ENCODE results near the gene ACOT4.
A peak's percentile ranks its signal among the peaks of the same experiment; 100 is the strongest.
"Not testable (repeated sequence)": the region's sequence is repeated elsewhere in the genome, so short reads cannot be mapped to it uniquely, and the experiment has no call there.

ACOT4 gene

DNA sequence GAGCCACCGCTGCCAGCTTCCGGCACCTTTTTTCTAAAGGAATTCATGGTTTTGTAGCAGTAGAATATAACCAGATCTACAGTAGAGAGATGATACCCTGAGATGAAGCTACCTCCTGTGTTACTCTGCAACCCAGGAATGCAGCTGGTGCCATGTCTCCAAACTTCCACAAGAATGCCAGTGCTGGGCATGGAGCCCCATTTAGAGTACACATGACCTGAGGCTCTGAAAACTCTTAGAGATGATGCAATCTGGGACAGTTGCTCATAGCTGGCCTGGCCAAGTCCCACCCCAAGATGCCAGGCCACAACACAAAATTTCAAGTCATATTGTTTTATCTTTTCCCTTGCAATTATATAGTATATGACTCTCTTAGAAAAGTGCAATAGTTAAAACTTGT lies 14.5 kb upstream of the ACOT4 start:
- DNase-seq (ENCODE audit: low read depth in 2 of 2), result not testable (repeated sequence)

DNA sequence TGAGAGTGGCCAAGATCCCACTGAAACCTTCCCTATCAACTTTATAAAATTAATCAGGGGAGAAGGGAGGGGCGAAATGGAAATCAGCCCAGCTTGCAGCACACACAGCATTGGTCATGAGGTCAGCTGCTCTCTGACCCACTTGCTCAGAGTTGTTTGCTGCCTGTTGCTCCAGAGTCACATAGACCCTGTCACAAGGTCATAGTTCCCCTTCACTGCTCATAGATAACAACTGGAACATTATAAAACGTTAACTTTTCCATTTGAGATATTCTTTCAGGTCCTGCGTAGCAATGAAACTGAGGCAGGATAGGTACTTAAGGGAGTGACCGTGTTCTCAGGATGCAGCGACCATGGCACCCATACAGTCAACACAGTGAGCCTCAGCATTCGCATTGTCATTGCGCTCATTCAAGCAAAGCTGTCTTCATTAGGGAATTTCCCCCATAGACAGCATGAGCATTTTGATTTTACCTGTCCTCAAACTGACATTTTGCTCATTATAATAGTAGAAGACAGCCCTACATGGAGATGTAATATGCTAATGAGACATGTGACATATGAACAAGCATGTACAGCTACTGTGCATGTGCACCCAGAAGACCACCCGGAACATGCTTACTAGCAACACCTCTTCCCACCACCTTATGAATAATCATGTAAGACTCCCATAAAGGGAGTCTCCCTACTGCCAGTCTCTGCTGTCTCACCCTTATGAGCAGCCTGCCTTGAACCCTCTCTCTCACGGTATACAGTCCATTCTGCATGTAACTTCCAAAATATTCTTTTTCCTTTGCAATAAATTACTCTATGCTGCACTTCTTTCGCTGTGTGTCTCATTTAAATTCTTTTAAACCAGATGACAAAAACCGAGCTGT lies 9.3 kb upstream of the ACOT4 start:
- DNase-seq (ENCODE audit: low read depth in 2 of 2), result not testable (repeated sequence)

DNA sequence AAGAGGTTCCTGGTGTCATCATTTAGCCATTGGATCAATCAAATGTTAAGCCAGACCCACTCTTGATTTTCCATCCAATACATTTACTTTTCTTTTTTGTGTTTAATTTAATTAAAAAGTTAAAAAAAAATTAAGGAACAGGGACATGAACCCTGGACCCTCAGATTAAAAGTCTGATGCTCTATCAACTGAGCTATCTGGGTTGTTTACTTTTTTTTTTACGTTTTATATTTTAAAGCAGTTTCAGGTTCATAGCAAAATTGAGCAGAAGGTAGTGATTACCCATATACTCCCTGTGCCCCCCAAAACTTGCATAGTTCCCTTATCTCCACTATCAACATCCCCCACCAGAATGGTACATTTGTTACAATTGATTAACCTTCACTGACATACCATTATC lies 3.0 kb upstream of the ACOT4 start:
- DNase-seq (ENCODE audit: low read depth in 2 of 2), result no peak

GRCh38 chr14:73589116-73589515 lies 2.6 kb upstream of the ACOT4 start:
- DNase-seq (ENCODE audit: low read depth in 2 of 2), result no peak

DNA sequence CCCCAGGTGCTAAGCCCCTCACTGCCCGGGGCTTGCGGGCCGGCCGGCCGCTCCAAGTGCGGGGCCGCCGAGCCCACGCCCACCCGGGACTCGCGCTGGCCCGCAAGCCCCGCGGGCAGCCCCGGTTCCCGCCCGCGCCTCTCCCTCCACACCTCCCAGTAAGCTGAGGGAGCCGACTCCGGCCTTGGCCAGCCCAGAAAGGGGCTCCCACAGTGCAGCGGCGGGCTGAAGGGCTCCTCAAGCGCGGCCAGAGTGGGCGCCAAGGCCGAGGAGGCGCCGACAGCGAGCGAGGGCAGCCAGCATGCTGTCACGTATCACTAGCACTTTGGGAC lies 1.0 kb upstream of the ACOT4 start:
- not testable (repeated sequence) for DNase-seq (ENCODE audit: low read depth in 2 of 2)

DNA sequence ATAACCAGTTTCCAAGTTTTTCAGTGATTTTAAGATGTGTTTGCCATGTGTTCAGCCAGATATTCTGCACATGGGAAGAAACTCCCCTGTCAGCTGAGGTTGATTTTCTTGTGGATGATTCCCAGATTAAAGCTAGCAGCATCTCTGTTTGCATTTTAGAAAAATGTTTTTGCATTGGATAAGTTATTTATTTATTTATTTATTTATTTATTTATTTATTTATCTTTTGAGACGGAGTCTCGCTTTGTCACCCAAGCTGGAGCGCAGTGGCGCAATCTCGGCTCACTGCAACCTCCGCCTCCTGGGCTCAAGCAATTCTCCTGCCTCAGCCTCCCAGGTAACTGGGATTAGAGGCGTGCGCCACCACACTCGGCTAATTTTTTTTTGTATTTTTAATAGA lies 2.8 kb downstream of the ACOT4 start:
- no peak for DNase-seq (ENCODE audit: low read depth in 2 of 2)

DNA sequence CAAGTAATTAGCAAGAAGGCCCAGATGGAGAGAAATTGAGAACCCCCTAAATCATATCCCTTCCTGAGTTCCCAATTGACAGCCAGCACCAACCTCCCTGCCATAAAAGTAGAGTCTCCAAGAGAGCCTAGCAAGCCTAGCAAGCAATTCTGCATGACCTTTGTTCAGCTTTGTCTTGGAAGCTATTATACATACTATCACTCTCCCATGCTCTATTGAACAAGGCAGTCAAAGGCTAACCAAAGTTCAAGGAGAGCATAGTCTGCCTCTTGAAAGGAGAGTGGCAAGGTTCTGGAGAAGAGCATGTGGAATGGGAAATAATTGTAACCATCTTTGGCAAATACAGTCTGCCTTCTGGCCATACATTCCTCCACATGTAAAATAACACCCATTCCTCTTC lies 7.8 kb downstream of the ACOT4 start:
- no peak for DNase-seq (ENCODE audit: low read depth in 2 of 2)

GRCh38 chr14:73602994-73603393 lies 11.3 kb downstream of the ACOT4 start:
- DNase-seq (ENCODE audit: low read depth in 2 of 2), result no peak

DNA sequence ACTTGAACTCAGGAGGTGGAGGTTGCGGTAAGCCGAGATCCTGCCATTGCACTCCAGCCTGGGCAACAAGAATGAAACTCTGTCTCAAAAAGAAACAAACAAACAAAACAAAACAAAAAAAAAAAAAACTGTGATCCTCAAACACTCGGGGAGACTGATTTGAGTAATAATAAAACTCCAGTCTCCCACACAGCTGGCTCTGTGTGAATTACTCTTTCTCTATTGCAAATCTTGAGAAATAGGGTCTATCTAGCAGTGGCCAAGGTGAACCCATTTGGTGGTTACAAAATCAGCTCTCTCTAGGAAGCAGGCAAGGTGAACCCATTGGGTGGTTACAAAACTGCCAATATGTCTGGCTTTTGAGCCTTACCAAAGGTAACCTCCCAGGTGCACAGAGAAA lies 14.6 kb downstream of the ACOT4 start:
- no peak for DNase-seq (ENCODE audit: low read depth in 2 of 2)

GRCh38 chr14:73607241-73607640 lies 15.6 kb downstream of the ACOT4 start:
- DNase-seq (ENCODE audit: low read depth in 2 of 2), result no peak

DNA sequence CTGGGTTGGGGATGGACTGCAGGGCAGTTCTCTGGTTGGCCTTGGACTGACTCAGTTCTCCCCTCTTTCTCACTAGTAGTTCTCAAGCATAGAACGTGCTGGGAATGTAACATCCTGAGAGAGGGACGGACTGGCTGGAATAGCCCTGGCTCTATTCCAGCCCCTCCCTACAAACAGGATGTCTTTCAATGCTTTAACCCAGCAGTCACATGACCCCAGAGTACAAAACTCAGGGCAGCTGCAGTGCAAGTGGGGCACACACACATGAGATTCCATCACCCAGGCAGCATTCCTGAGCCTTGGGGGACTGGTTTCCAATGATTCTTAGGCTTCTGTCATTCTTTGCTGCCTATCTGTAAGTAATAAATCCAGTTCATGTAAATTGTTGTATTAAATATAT lies 19.0 kb downstream of the ACOT4 start:
- DNase-seq (ENCODE audit: low read depth in 2 of 2), result no peak

DNA sequence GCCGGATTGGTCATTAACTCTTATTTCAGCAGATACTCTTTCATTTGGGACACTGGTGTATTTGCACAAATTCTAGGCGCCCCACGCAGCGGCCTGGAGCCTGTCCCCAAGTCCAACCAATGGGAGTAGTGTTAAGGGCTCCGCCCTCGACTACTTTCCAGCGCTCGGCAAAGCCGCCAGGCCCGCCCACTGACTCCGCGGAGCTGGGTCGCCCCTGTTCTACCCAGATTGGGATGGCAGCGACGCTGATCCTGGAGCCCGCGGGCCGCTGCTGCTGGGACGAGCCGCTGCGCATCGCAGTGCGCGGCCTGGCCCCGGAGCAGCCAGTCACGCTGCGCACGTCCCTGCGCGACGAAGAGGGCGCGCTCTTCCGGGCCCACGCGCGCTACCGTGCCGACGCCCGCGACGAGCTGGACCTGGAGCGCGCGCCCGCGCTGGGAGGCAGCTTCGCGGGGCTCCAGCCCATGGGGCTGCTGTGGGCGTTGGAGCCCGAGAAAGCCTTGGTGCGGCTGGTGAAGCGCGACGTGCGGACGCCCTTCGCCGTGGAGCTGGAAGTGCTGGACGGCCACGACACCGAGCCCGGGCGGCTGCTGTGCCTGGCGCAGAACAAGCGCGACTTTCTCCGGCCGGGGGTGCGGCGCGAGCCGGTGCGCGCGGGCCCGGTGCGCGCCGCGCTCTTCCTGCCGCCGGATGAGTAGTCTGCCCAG lies 20.8 kb downstream of the ACOT4 start, which contains the start of gene ACOT6:
ACOT6 (plus strand) TSS at position 179 of the 707 bp plus-strand sequence; CDS start at position 234, 55 bp downstream.
- peak; percentile 25 to 32 for DNase-seq (ENCODE audit: low read depth in 2 of 2)

DNA sequence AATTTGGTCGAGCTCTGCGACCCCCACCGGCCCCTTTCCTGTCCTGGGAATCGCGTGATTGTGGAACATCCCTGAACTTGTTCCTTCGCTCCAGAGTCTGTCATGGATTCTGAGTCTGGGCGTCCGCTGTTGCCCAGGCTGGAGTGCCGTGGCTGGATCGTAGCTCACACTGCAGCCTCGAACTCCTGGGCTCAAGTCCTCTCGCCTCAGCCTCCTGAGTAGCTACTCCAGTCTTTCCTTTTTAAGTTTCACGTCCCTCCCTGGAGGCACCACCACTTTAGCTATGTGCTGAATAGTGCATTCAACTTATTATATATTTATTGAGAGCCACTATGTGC lies 21.3 kb downstream of the ACOT4 start:
- no peak for DNase-seq (ENCODE audit: low read depth in 2 of 2)

GRCh38 chr14:73613419-73613963 lies 21.8 kb downstream of the ACOT4 start:
- no peak for DNase-seq (ENCODE audit: low read depth in 2 of 2)

GRCh38 chr14:73616831-73617230 lies 25.2 kb downstream of the ACOT4 start:
- no peak for DNase-seq (ENCODE audit: low read depth in 2 of 2)

GRCh38 chr14:73619524-73619923 lies 27.9 kb downstream of the ACOT4 start:
- no peak for DNase-seq (ENCODE audit: low read depth in 2 of 2)

DNA sequence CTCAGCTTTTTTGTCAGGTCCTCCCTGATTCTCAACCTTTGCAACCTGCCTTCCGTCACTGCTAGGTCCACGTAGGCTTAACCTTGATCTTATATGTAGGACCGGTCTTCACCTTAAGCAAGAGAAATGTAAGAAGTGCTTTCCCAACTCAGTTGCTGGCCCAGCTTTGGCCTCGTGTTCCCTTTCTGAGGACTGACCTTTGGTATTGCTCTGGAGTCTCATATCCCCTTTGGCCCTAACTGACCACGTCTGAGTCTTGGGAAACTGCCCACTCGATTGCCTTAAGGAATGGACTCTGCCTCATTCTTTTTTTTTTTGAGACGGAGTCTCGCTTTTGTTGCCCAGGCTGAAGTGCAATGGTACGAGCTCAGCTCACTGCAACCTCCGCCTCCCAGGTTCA lies 28.6 kb downstream of the ACOT4 start:
- DNase-seq (ENCODE audit: low read depth in 2 of 2), result no peak

- DNase-seq (ENCODE audit: low read depth in 2 of 2), result no peak
These were observed 31.9 kb downstream of the ACOT4 start for GRCh38 chr14:73623504-73624054.

DNA sequence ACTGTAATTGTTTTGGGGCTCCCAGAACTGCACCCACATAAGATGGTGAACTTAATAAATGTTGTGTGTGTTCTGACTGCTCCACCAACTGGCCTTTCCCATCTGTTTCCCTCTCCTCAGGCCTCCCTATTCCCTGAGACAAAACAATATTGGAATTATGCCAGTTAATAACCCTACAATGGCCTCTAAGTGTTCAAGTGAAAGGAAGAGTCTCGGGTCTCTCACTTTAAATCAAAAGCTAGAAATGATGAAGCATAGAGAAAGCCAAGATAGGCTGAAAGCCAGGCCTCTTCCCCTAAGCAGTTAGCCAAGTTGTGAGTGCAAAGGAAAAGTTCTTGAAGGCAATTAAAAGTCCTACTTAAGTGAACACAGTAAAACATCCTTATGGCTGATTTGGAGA lies 34.0 kb downstream of the ACOT4 start:
- DNase-seq (ENCODE audit: low read depth in 2 of 2), result no peak

- no peak for DNase-seq (ENCODE audit: low read depth in 2 of 2)
These were observed 35.5 kb downstream of the ACOT4 start for GRCh38 chr14:73627151-73627558.

DNA sequence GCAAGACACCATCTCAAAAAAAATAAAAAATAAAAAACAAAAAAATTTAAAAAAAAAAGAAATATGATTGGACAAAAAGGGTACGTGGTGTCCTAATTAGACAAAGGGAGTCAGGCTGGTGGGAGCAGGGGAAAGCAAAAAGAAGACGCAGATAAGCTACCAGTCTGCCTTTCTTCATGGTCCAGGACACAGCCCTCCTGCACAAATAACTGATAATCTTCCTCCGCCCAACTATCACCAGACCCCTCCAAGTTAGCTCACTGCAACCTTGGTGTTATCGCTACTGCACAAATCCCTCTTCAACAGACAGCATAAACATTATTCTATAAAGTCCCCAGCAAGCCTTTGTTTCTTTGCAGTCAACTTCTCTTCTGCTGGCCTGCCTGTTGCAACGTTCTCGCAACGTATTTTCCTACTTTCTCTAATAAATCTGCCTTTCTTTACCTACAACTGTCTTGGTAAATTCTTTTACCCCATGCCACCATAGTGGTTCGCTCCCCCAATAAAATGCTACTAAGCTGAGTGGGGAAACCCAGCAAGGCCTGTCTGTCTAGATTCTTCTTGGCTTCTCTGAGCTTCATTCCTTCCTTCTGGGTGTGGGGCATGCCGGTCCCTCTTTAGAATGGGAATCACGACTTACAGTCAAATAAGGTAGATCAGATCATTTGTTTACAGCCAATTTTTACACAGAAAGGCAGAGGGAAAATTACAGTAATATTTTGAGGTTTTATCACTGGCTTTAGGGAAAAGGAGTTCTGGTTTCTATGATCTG lies 38.5 kb downstream of the ACOT4 start:
- DNase-seq (ENCODE audit: low read depth in 2 of 2), result no peak
